Forelimb muscle (tissue), 1 donor: Measurements from ENCODE around the gene COL15A1. TPM values are rescaled to one million over a fixed set of nuclear protein-coding genes. Genes with fewer than 3 reads are reported as not detected.
"Not testable (repeated sequence)": the region's sequence is repeated elsewhere in the genome, so short reads cannot be mapped to it uniquely, and the experiment has no call there.

Experiments used
- DNase-seq: peaks from one replicate; pipeline ENCODE4 v3.0.0-alpha.2; 2013; ENCODE audit warnings: low read depth
- polyA plus RNA-seq: library from polyadenylated mRNA; unstranded; fragments of 120-200 nt; gene quantifications from one replicate; pipeline ENCODE4 v1.2.1, GENCODE V29; 2013; ENCODE audit not compliant: insufficient read length

The COL15A1 gene
- polyA plus RNA-seq, 1 donor = 172 TPM

GRCh38 chr9:99079542-99079941 lies 135.8 kb downstream of the COL15A1 start:
- no peak for DNase-seq

- DNase-seq = no peak
These were observed 139.3 kb downstream of the COL15A1 start for GRCh38 chr9:99083051-99083450.

GRCh38 chr9:99085949-99086948 lies 142.5 kb downstream of the COL15A1 start:
- DNase-seq = no peak

GRCh38 chr9:99087462-99087861 lies 143.8 kb downstream of the COL15A1 start:
- no peak for DNase-seq

GRCh38 chr9:99090336-99091130 lies 146.8 kb downstream of the COL15A1 start:
- no peak for DNase-seq

GRCh38 chr9:99092643-99093491 lies 149.2 kb downstream of the COL15A1 start:
- no peak for DNase-seq

- no peak for DNase-seq
These were observed 149.7 kb downstream of the COL15A1 start for GRCh38 chr9:99093492-99093791.

GRCh38 chr9:99095565-99095964 lies 151.9 kb downstream of the COL15A1 start:
- no peak for DNase-seq

GRCh38 chr9:99096409-99096808 lies 152.7 kb downstream of the COL15A1 start:
- no peak for DNase-seq

- DNase-seq = not testable (repeated sequence)
These were observed 156.3 kb downstream of the COL15A1 start for GRCh38 chr9:99099806-99100585.

GRCh38 chr9:99101271-99101670 lies 157.6 kb downstream of the COL15A1 start:
- DNase-seq = no peak

- no peak for DNase-seq
These were observed 158.1 kb downstream of the COL15A1 start for GRCh38 chr9:99101812-99102211.

- DNase-seq = no peak
These were observed 159.6 kb downstream of the COL15A1 start for GRCh38 chr9:99103054-99103895.

- peak; percentile 40 for DNase-seq
These were observed 160.3 kb downstream of the COL15A1 start for GRCh38 chr9:99103901-99104458.

- peak; percentile 78 for DNase-seq
These were observed 160.9 kb downstream of the COL15A1 start, which contains the start of gene TGFBR1 for GRCh38 chr9:99104459-99105151. Gene TGFBR1 (plus strand): TSS chr9:99105113. CDS start chr9:99105206, 93 bp downstream.

GRCh38 chr9:99105152-99106043 lies 161.7 kb downstream of the COL15A1 start:
- DNase-seq = no peak

- DNase-seq = no peak
These were observed 162.3 kb downstream of the COL15A1 start for GRCh38 chr9:99106044-99106375.

- no peak for DNase-seq
These were observed 163.7 kb downstream of the COL15A1 start for GRCh38 chr9:99107421-99107820.
